ENCODE results near the gene FAR1.

Gene FAR1

GRCh38 chr11:13669544-13670488, 1.3 kb downstream of the FAR1 start:
- peak; percentile 8 to 61 for DNase-seq

- DNase-seq = peak; percentile 36 to 62
Measured at GRCh38 chr11:13672576-13673210, 4.2 kb downstream of the FAR1 start.

GRCh38 chr11:13674799-13675509, 6.5 kb downstream of the FAR1 start:
- DNase-seq = peak; percentile 79 to 93

GRCh38 chr11:13676576-13676975, 8.1 kb downstream of the FAR1 start:
- no peak for DNase-seq

GRCh38 chr11:13679768-13680167, 11.3 kb downstream of the FAR1 start:
- DNase-seq = no peak

GRCh38 chr11:13680501-13681264, 12.2 kb downstream of the FAR1 start:
- peak; percentile 68 to 69 for DNase-seq

GRCh38 chr11:13681446-13681845, 13.0 kb downstream of the FAR1 start:
- DNase-seq = no peak

GRCh38 chr11:13682212-13682611, 13.7 kb downstream of the FAR1 start:
- no peak for DNase-seq

- DNase-seq = no peak
Measured at GRCh38 chr11:13685461-13686108, 17.1 kb downstream of the FAR1 start.

GRCh38 chr11:13686776-13687175, 18.3 kb downstream of the FAR1 start:
- no peak for DNase-seq

GRCh38 chr11:13687271-13687670, 18.8 kb downstream of the FAR1 start:
- no peak for DNase-seq

- DNase-seq = peak in 1 of 2 donors; percentile 28
Measured at GRCh38 chr11:13691286-13691899, 22.9 kb downstream of the FAR1 start.

- DNase-seq = no peak
Measured at GRCh38 chr11:13692172-13692571, 23.7 kb downstream of the FAR1 start.

GRCh38 chr11:13694115-13694514, 25.6 kb downstream of the FAR1 start:
- no peak for DNase-seq

- DNase-seq = no peak
Measured at GRCh38 chr11:13695886-13696285, 27.4 kb downstream of the FAR1 start.

GRCh38 chr11:13697710-13698109, 29.2 kb downstream of the FAR1 start:
- no peak for DNase-seq

GRCh38 chr11:13698132-13698531, 29.7 kb downstream of the FAR1 start:
- no peak for DNase-seq

GRCh38 chr11:13699041-13699440, 30.6 kb downstream of the FAR1 start:
- DNase-seq = no peak

- DNase-seq = no peak
Measured at GRCh38 chr11:13699870-13700269, 31.4 kb downstream of the FAR1 start.

GRCh38 chr11:13701506-13701905, 33.0 kb downstream of the FAR1 start:
- DNase-seq = no peak

GRCh38 chr11:13702071-13702470, 33.6 kb downstream of the FAR1 start:
- DNase-seq = no peak

GRCh38 chr11:13705710-13706109, 37.2 kb downstream of the FAR1 start:
- no peak for DNase-seq
